K562 (cell line): ENCODE results near the gene SLC48A1. TPM values are rescaled to one million over a fixed set of nuclear protein-coding genes. Genes with fewer than 3 reads are reported as not detected.

Experiments used
- ATAC-seq: fragments of 200-7000 bp; cut with Tn5 transposase; 3 replicates; pipeline ENCODE4 v1.9.1; 2020; ENCODE audit warnings: moderate library complexity
- BruUV-seq: library from RNA; stranded (reverse); fragments of 400-500 nt; replicated peaks from 2 replicates; lab custom pipeline; 2021; lab: Mats Ljungman, UMichigan
- CTCF ChIA-PET: fragments of 300-600 bp; formaldehyde crosslinking; extraction: SDS; loops from one replicate; lab custom pipeline; 2021; ENCODE audit warnings: low intra/inter-chr PET ratio; lab: Yijun Ruan, JAX
- POLR2A ChIA-PET: fragments of 300-600, 350-650 bp; sonication (Branson Sonifier 250); formaldehyde crosslinking; extraction: SDS; loops from one replicate; lab custom pipeline; 2021; ENCODE audit warnings: antibody characterized with exemption, inconsistent platforms; lab: Yijun Ruan, JAX
- DNase-seq, 4 experiments: peaks; one replicate each; pipeline versions ENCODE4 v3.0.0 to v3.0.0-alpha.2; 2011 to 2018; ENCODE audit warnings: low spot score in 3 of 4, mixed read lengths in 3 of 4; ENCODE audit errors: extremely low read depth in 1 of 4
- FAIRE-seq: peaks from 2 replicates; lab custom pipeline; 2011; peaks lifted over from hg19 to GRCh38; lab: Jason Lieb, UNC
- H2AFZ ChIP-seq: 2 replicates; pipeline ENCODE4 v1.6.0; 2011; ENCODE audit warnings: low read depth, low read length, control low read depth, inconsistent platforms
- H3K27ac ChIP-seq: fragments of 200-600 bp; 3 replicates; pipeline ENCODE4 v1.8.0; 2011; ENCODE audit warnings: low read depth, mild to moderate bottlenecking, control low read depth, inconsistent platforms, low read length, moderate library complexity, mixed read lengths; ENCODE audit errors: extremely low read depth
- H3K27me3 ChIP-seq, 2 experiments: fragments of 300-600 bp in 1 of 2; 2 replicates in 1 of 2; 3 replicates in 1 of 2; pipeline versions ENCODE4 v1.6.0 to v1.8.0; 2011; ENCODE audit warnings: inconsistent platforms in 2 of 2, low read length in 2 of 2, mild to moderate bottlenecking in 1 of 2, mixed read lengths in 1 of 2, moderate library complexity in 1 of 2; ENCODE audit not compliant: control insufficient read depth in 2 of 2, insufficient read depth in 2 of 2
- H3K36me3 ChIP-seq: fragments of 300-600 bp; 3 replicates; pipeline ENCODE4 v1.8.0; 2011; ENCODE audit warnings: mild to moderate bottlenecking, low read length, inconsistent platforms; ENCODE audit not compliant: control insufficient read depth, insufficient read depth
- H3K4me1 ChIP-seq, 2 experiments: fragments of 200-600 bp in 1 of 2; replicated peaks in 1 of 2; 2 replicates in 1 of 2; 3 replicates in 1 of 2; pipeline versions ENCODE4 v1.5.1 to v1.8.0; 2011; ENCODE audit warnings: inconsistent platforms in 2 of 2, low read length in 2 of 2, mild to moderate bottlenecking in 1 of 2, mixed read lengths in 1 of 2, moderate library complexity in 1 of 2; ENCODE audit not compliant: control insufficient read depth in 2 of 2, insufficient read depth in 2 of 2
- H3K4me2 ChIP-seq: 2 replicates; pipeline ENCODE4 v1.6.1; 2011; ENCODE audit warnings: low read length, control low read depth, inconsistent platforms, mixed read lengths; ENCODE audit not compliant: insufficient read depth
- H3K4me3 ChIP-seq: fragments of 200-600 bp; sonication (generic), shearing (Covaris generic); 2 replicates; pipeline ENCODE4 v1.5.1; 2016; ENCODE audit warnings: control low read depth, inconsistent platforms
- H3K79me2 ChIP-seq: fragments of 200-600 bp; 3 replicates; pipeline ENCODE4 v1.8.0; 2011; ENCODE audit warnings: low read length, inconsistent platforms; ENCODE audit not compliant: control insufficient read depth, insufficient read depth
- H3K9ac ChIP-seq, 2 experiments: 2 replicates each; pipeline versions ENCODE4 v1.6.0 to v1.6.1; 2011; ENCODE audit warnings: low read depth in 2 of 2, low read length in 2 of 2, control low read depth in 1 of 2, inconsistent platforms in 1 of 2, mild to moderate bottlenecking in 1 of 2, mixed read lengths in 1 of 2; ENCODE audit not compliant: insufficient read depth in 1 of 2
- H3K9me1 ChIP-seq: one replicate; pipeline ENCODE4 v1.6.0; 2011; ENCODE audit warnings: inconsistent platforms, mild to moderate bottlenecking, low read length, moderate library complexity; ENCODE audit not compliant: control insufficient read depth, insufficient read depth
- H3K9me3 ChIP-seq: replicated peaks from 2 replicates; pipeline ENCODE4 v1.5.1; 2011; ENCODE audit warnings: low read depth, low read length, inconsistent platforms; ENCODE audit not compliant: control insufficient read depth, insufficient read depth
- H4K20me1 ChIP-seq: replicated peaks from 2 replicates; pipeline ENCODE4 v1.6.1; 2011; ENCODE audit warnings: low read length, inconsistent platforms, mixed read lengths; ENCODE audit not compliant: control insufficient read depth, insufficient read depth
- CHAMP1 ChIP-seq: fragments of 450-650 bp; IDR thresholded peaks from 2 replicates; pipeline ENCODE4 v1.6.1; 2016; ENCODE audit warnings: mild to moderate bottlenecking
- LEF1 ChIP-seq: fragments of 450-650 bp; IDR thresholded peaks from 2 replicates; pipeline ENCODE4 v1.6.1; 2016; ENCODE audit warnings: mild to moderate bottlenecking
- MECOM ChIP-seq: fragments of 250-450 bp; sonication (Bioruptor Pico); IDR thresholded peaks from 2 replicates; pipeline ENCODE4 v1.8.0; 2022; ENCODE audit warnings: inconsistent platforms
- MEIS2 ChIP-seq: fragments of 450-650 bp; IDR thresholded peaks from 2 replicates; pipeline ENCODE4 v1.6.1; 2014; ENCODE audit warnings: mild to moderate bottlenecking; ENCODE audit not compliant: partially characterized antibody
- MTF1 ChIP-seq: fragments of 250-450 bp; sonication (Bioruptor Pico); IDR thresholded peaks from 2 replicates; pipeline ENCODE4 v1.9.0; 2021; ENCODE audit warnings: moderate library complexity, mild to moderate bottlenecking, inconsistent platforms, borderline replicate concordance
- MYNN ChIP-seq, 2 experiments: sonication (generic); formaldehyde crosslinking in 1 of 2; IDR thresholded peaks; 2 replicates each; pipeline versions ENCODE4 v1.5.0 to v1.6.1; 2016 to 2020; ENCODE audit warnings: antibody characterized with exemption in 1 of 2, missing genetic modification reagents in 1 of 2
- NFIC ChIP-seq: fragments of 450-650 bp; IDR thresholded peaks from 2 replicates; pipeline ENCODE4 v1.6.1; 2017; ENCODE audit warnings: mild to moderate bottlenecking, inconsistent platforms
- OTX1 ChIP-seq: fragments of 450-650 bp; formaldehyde crosslinking; IDR thresholded peaks from 2 replicates; pipeline ENCODE4 v1.4.0; 2022; ENCODE audit warnings: mild to moderate bottlenecking
- RUNX1 ChIP-seq: sonication (generic); IDR thresholded peaks from 2 replicates; pipeline ENCODE4 v1.6.1; 2016; ENCODE audit warnings: antibody characterized with exemption, low read depth
- SMAD2 ChIP-seq: fragments of 150-350 bp; IDR thresholded peaks from 2 replicates; pipeline ENCODE4 v1.6.1; 2014; ENCODE audit warnings: low read depth, mild to moderate bottlenecking, low read length
- TAL1 ChIP-seq: fragments of 450-650 bp; IDR thresholded peaks from 2 replicates; pipeline ENCODE4 v1.6.1; 2016; ENCODE audit warnings: mild to moderate bottlenecking
- THRB ChIP-seq: fragments of 450-650 bp; formaldehyde crosslinking; conservative IDR thresholded peaks from 2 replicates; pipeline ENCODE4 v1.4.0; 2022; ENCODE audit warnings: mild to moderate bottlenecking, missing genetic modification characterization
- ZNF239 ChIP-seq: fragments of 250-450 bp; sonication (Bioruptor Pico); IDR thresholded peaks from 2 replicates; pipeline ENCODE4 v1.4.0; 2020; ENCODE audit warnings: mild to moderate bottlenecking
- ZNF316 ChIP-seq: fragments of 450-650 bp; IDR thresholded peaks from 2 replicates; pipeline ENCODE4 v1.6.1; 2016
- WGBS: fragments of 100-300 bp; shearing (Covaris generic); methylation state at CpG from one replicate; pipeline ENCODE4 v1.1.6; 2016; ENCODE audit warnings: low coverage, mixed read lengths; ENCODE audit not compliant: insufficient coverage; ENCODE audit errors: missing lambda C conversion rate; 5-methylcytosine and 5-hydroxymethylcytosine counted together
- in situ Hi-C: fragments of 300-500 bp; cut with MboI; formaldehyde crosslinking; loops from 4 replicates; pipeline ENCODE4 v1.15.0; 2018; ENCODE audit warnings: inconsistent platforms, mixed read lengths
- intact Hi-C: fragments of 100-400 bp; cut with micrococcal nuclease; formaldehyde crosslinking; loops from 2 replicates; pipeline ENCODE4 v1.14.2; 2022
- polyA plus RNA-seq, 8 experiments: library from polyadenylated mRNA; depleted of rRNA in 4 of 8; stranded (reverse) in 5 of 8; unstranded in 3 of 8; fragments of >200 nt; fragmentation: Nextera tagmentation in 2 of 8; fragmentation: Illumina TruSeq in 1 of 8; extraction: Ambion mirVana in 2 of 8; extraction: Trizol in 1 of 8; gene quantifications; 2 replicates each; pipeline versions ENCODE4 v1.2.1 to v1.2.3, GENCODE V29; 2011 to 2014; ENCODE audit warnings: inconsistent platforms in 1 of 8, missing spikeins in 1 of 8
- total RNA-seq, 7 experiments: library from RNA; depleted of rRNA in 6 of 7; stranded (reverse); fragments of >200 nt in 6 of 7; fragmentation: Illumina TruSeq in 2 of 7; extraction: Trizol in 2 of 7; gene quantifications; 2 replicates each; pipeline versions ENCODE4 v1.2.1 to v1.2.3, GENCODE V29; 2011 to 2021; ENCODE audit warnings: low replicate concordance in 1 of 7
- TF ChIP-seq, protein P1 (sequence below): IDR thresholded peaks from 2 replicates; pipeline ENCODE4 v1.6.1; 2012; ENCODE audit warnings: low read depth, low read length, improper control_type of control experiment, borderline replicate concordance

SLC48A1 gene
- total and polyA plus RNA-seq, 9 of the 15 experiments (the other 6 are each of a cell fraction or from before 2014, with no cell fraction given): 10.7 to 37.5 (median 18.7) TPM

GRCh38 chr12:47767216-47767724, 5.8 kb upstream of the SLC48A1 start (continued):
- TF ChIP-seq, protein P1, sequence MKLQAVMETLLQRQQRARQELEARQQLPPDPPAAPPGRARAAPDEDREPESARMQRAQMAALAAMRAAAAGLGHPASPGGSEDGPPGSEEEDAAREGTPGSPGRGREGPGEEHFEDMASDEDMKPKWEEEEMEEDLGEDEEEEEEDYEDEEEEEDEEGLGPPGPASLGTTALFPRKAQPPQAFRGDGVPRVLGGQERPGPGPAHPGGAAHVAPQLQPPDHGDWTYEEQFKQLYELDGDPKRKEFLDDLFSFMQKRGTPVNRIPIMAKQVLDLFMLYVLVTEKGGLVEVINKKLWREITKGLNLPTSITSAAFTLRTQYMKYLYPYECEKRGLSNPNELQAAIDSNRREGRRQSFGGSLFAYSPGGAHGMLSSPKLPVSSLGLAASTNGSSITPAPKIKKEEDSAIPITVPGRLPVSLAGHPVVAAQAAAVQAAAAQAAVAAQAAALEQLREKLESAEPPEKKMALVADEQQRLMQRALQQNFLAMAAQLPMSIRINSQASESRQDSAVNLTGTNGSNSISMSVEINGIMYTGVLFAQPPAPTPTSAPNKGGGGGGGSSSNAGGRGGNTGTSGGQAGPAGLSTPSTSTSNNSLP: 0 out of 2 replicates have a peak, but pooled peaks have one; percentile 64
- no peak for TF ChIP-seq ZNF316
- no peak for TF ChIP-seq MTF1 (CRISPR knock-in tag)
- TF ChIP-seq, all 486 proteins: peak for 7

DNA sequence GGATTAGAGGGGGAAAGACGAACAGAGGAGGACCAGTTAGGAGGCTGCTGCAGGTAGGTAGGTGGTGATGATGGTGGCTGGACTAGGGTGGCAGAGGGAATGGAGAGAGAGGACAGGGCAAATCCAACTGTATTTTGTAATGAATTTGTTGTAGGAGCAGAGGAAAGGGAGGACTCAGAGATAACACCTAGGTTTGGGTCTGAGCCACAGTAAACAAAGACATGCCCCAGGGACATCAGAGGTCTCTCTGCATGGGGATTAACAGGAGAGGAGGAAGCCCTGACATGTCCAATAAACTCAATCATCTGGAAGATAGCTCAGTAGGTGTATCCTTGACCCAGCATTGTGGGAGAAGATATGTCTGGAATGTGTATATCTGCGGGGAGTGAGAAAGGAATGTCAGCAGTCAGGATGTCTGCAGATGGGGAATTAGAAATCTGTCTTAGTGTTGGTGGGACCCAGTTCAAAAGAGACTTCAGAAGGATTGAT, 4.7 kb upstream of the SLC48A1 start:
- intact Hi-C loops: no loop called here
- no peak overlapping the region for H3K4me3 ChIP-seq
- WGBS: 5% methylated on average over 2 of the region's 2 CpGs
- peak in 1 of 4 experiments; percentile 25 for DNase-seq
- in situ Hi-C loops: no loop called here
- H3K9me3 ChIP-seq: no peaks in the 10 kb centered on the region
- POLR2A ChIA-PET: interaction anchor here (0.7 to 3.3 kb wide), 4 partner anchors 8 to 67 kb away, joined by 3 to 19 read pairs (median 4); partner anchors contain the start of gene RAPGEF3
- no peak overlapping the region for H3K27ac ChIP-seq
- H2AFZ ChIP-seq: no peak overlapping the region
- no peaks in the 10 kb centered on the region for H3K27me3 ChIP-seq
- H3K79me2 ChIP-seq: peaks cover 3% of the 10 kb centered on the region
- peak; percentile 75 for FAIRE-seq
- no peaks in the 10 kb centered on the region for H3K36me3 ChIP-seq
- peak overlapping the region in 1 of 2 experiments; percentile 70; a peak in 1 of 4 replicates for H3K9ac ChIP-seq
- peak; percentile 15; the same call in 1 of the 3 replicates for ATAC-seq
- H3K4me2 ChIP-seq: peak overlapping the region; percentile 43; the same call in 1 of the 2 replicates
- H4K20me1 ChIP-seq: no peaks in the 10 kb centered on the region
- no TSS peak for BruUV-seq
- CTCF ChIA-PET: interaction anchor here (2.3 kb wide), 1 partner anchor 24 kb away, joined by 16 read pairs; no protein-coding TSS in a partner anchor
- no peaks in the 10 kb centered on the region for H3K9me1 ChIP-seq
- peaks cover 18 to 34% of the 10 kb centered on the region in 2 experiments; a peak in 4 of 5 replicates for H3K4me1 ChIP-seq
- TF ChIP-seq NFIC: peak; percentile 64
- TF ChIP-seq TAL1: 0 out of 2 replicates have a peak, but pooled peaks have one; percentile 10
- 0 out of 2 replicates have a peak, but pooled peaks have one; percentile 32 for TF ChIP-seq MECOM (CRISPR knock-in tag)
- TF ChIP-seq MYNN (IDR thresholded peaks at IDR 0.05): no peak
- TF ChIP-seq MYNN (CRISPR knock-in tag; IDR thresholded peaks at IDR 0.05): no peak
- TF ChIP-seq CHAMP1: no peak
- no peak for TF ChIP-seq ZNF239 (CRISPR knock-in tag)
- no peak for TF ChIP-seq LEF1
- TF ChIP-seq SMAD2: no peak
- TF ChIP-seq RUNX1: no peak
- 0 out of 2 replicates have a peak, but pooled peaks have one; percentile 33 for TF ChIP-seq OTX1 (CRISPR knock-in tag)
- TF ChIP-seq MEIS2: peak; percentile 25
- 0 out of 2 replicates have a peak, but pooled peaks have one; percentile 59 for TF ChIP-seq THRB
